ENCODE results near the gene SERPINA3.

Gene SERPINA3

GRCh38 chr14:94660306-94660946 is 48.2 kb downstream of the SERPINA3 start:
- DNase-seq, result no peak

- no peak for DNase-seq
Observed at GRCh38 chr14:94663538-94663937, 51.3 kb downstream of the SERPINA3 start.

GRCh38 chr14:94663965-94664704 is 51.9 kb downstream of the SERPINA3 start:
- DNase-seq, result no peak

- DNase-seq, result no peak
Observed at GRCh38 chr14:94665121-94665520, 52.9 kb downstream of the SERPINA3 start.

- DNase-seq, result no peak
Observed at GRCh38 chr14:94665544-94665943, 53.4 kb downstream of the SERPINA3 start.

GRCh38 chr14:94670692-94671285 is 58.6 kb downstream of the SERPINA3 start:
- DNase-seq, result no peak

- no peak for DNase-seq
Observed at GRCh38 chr14:94671870-94672444, 59.8 kb downstream of the SERPINA3 start.

- DNase-seq, result no peak
Observed at GRCh38 chr14:94673071-94673470, 60.9 kb downstream of the SERPINA3 start.
